HEK293 (cell line): ENCODE results near the gene NEK6.

ENCODE experiments used
- CTCF ChIA-PET: fragments of 350-600 bp; formaldehyde crosslinking; extraction: SDS; loops from one replicate; lab custom pipeline; 2021; ENCODE audit warnings: antibody characterized with exemption; lab: Yijun Ruan, JAX
- POLR2A ChIA-PET: fragments of 300-600 bp; formaldehyde crosslinking; extraction: SDS; loops from one replicate; lab custom pipeline; 2020; ENCODE audit warnings: antibody characterized with exemption, inconsistent platforms; lab: Yijun Ruan, JAX
- H3K27ac ChIP-seq: fragments of 200-500 bp; sonication (Bioruptor generic); 2 replicates; pipeline ENCODE4 v1.5.1; 2014; ENCODE audit warnings: low read depth, low read length, control low read depth, inconsistent platforms; ENCODE audit errors: extremely low read depth
- H3K36me3 ChIP-seq, 2 experiments: fragments of 200-500 bp in 1 of 2; sonication (Bioruptor generic) in 1 of 2; 1 replicate in 1 of 2; 2 replicates in 1 of 2; pipeline ENCODE4 v1.5.1; 2014 to 2017; ENCODE audit warnings: inconsistent platforms in 2 of 2, low read length in 2 of 2; ENCODE audit not compliant: control insufficient read depth in 2 of 2, insufficient read depth in 1 of 2
- H3K4me1 ChIP-seq: fragments of 200-500 bp; sonication (Bioruptor generic); 2 replicates; pipeline ENCODE4 v1.5.1; 2014; ENCODE audit warnings: mild to moderate bottlenecking, low read length, inconsistent platforms; ENCODE audit not compliant: control insufficient read depth, insufficient read depth
- H3K4me3 ChIP-seq: 2 replicates; pipeline ENCODE4 v1.5.1; 2011; ENCODE audit warnings: low read depth, mild to moderate bottlenecking, control low read depth, low read length, moderate library complexity
- H3K9me3 ChIP-seq: fragments of 200-500 bp; sonication (Bioruptor generic); 2 replicates; pipeline ENCODE4 v1.5.1; 2014; ENCODE audit warnings: low read depth, low read length, inconsistent platforms; ENCODE audit not compliant: control insufficient read depth, insufficient read depth
- AEBP2 ChIP-seq: fragments of 450-650 bp; formaldehyde crosslinking; IDR thresholded peaks from 2 replicates; pipeline ENCODE4 v1.5.1; 2016; ENCODE audit warnings: missing biosample characterization, missing genetic modification characterization, borderline replicate concordance
- HOXD13 ChIP-seq: sonication (generic); formaldehyde crosslinking; IDR thresholded peaks from 2 replicates; pipeline ENCODE4 v1.8.0; 2022; ENCODE audit warnings: missing genetic modification reagents, borderline replicate concordance
- INSM2 ChIP-seq: fragments of 450-650 bp; formaldehyde crosslinking; IDR thresholded peaks from 2 replicates; pipeline ENCODE4 v1.5.1; 2016; ENCODE audit warnings: missing biosample characterization, missing genetic modification characterization
- KLF8 ChIP-seq: fragments of 450-650 bp; formaldehyde crosslinking; IDR thresholded peaks from 2 replicates; pipeline ENCODE4 v1.5.1; 2016; ENCODE audit warnings: missing biosample characterization, missing genetic modification characterization
- SETDB1 ChIP-seq: IDR thresholded peaks from one replicate; pipeline ENCODE4 v1.6.1; 2017; ENCODE audit warnings: mild to moderate bottlenecking, low read length, moderate library complexity, mixed read lengths; ENCODE audit not compliant: insufficient read length
- SP2 ChIP-seq: fragments of 450-650 bp; formaldehyde crosslinking; IDR thresholded peaks from 2 replicates; pipeline ENCODE4 v1.5.1; 2016; ENCODE audit warnings: missing biosample characterization, missing genetic modification characterization
- SP3 ChIP-seq: fragments of 450-650 bp; formaldehyde crosslinking; IDR thresholded peaks from 2 replicates; pipeline ENCODE4 v1.5.1; 2016; ENCODE audit warnings: missing biosample characterization, missing genetic modification characterization
- ZBTB8A ChIP-seq: fragments of 450-650 bp; formaldehyde crosslinking; IDR thresholded peaks from 2 replicates; pipeline ENCODE4 v1.5.1; 2016; ENCODE audit warnings: missing biosample characterization, missing genetic modification characterization
- ZFP37 ChIP-seq: fragments of 450-650 bp; formaldehyde crosslinking; IDR thresholded peaks from 2 replicates; pipeline ENCODE4 v1.5.1; 2016; ENCODE audit warnings: missing biosample characterization, missing genetic modification characterization
- ZNF112 ChIP-seq: fragments of 450-650 bp; formaldehyde crosslinking; IDR thresholded peaks from 2 replicates; pipeline ENCODE4 v1.5.0; 2017; ENCODE audit warnings: missing biosample characterization, missing genetic modification characterization
- ZNF169 ChIP-seq: fragments of 450-650 bp; formaldehyde crosslinking; IDR thresholded peaks from 2 replicates; pipeline ENCODE4 v1.5.1; 2016; ENCODE audit warnings: missing biosample characterization, missing genetic modification characterization
- ZNF335 ChIP-seq: fragments of 450-650 bp; formaldehyde crosslinking; conservative IDR thresholded peaks from 2 replicates; pipeline ENCODE4 v1.5.1; 2016; ENCODE audit warnings: missing biosample characterization, missing genetic modification characterization
- ZNF514 ChIP-seq: fragments of 450-650 bp; formaldehyde crosslinking; IDR thresholded peaks from 2 replicates; pipeline ENCODE4 v1.5.1; 2016; ENCODE audit warnings: missing biosample characterization, missing genetic modification characterization
- ZNF560 ChIP-seq: fragments of 450-650 bp; formaldehyde crosslinking; IDR thresholded peaks from 2 replicates; pipeline ENCODE4 v1.5.1; 2017; ENCODE audit warnings: missing biosample characterization, missing genetic modification characterization, borderline replicate concordance
- ZNF571 ChIP-seq: fragments of 450-650 bp; formaldehyde crosslinking; IDR thresholded peaks from 2 replicates; pipeline ENCODE4 v1.5.0; 2017; ENCODE audit warnings: missing biosample characterization, missing genetic modification characterization
- ZNF639 ChIP-seq: fragments of 450-650 bp; formaldehyde crosslinking; IDR thresholded peaks from 2 replicates; pipeline ENCODE4 v1.5.1; 2016; ENCODE audit warnings: missing biosample characterization, missing genetic modification characterization
- ZNF660 ChIP-seq: fragments of 450-650 bp; IDR thresholded peaks from 2 replicates; pipeline ENCODE4 v1.5.1; 2018; ENCODE audit warnings: missing biosample characterization, mild to moderate bottlenecking, missing genetic modification characterization
- ZNF670 ChIP-seq: fragments of 450-650 bp; formaldehyde crosslinking; IDR thresholded peaks from 2 replicates; pipeline ENCODE4 v1.5.1; 2016; ENCODE audit warnings: missing biosample characterization, missing genetic modification characterization, low read depth
- ZNF837 ChIP-seq: fragments of 450-650 bp; formaldehyde crosslinking; IDR thresholded peaks from 2 replicates; pipeline ENCODE4 v1.5.1; 2016; ENCODE audit warnings: missing biosample characterization, missing genetic modification characterization
- TF ChIP-seq, protein P1 (sequence below): IDR thresholded peaks from 2 replicates; pipeline ENCODE4 v1.6.1; 2011; ENCODE audit warnings: mild to moderate bottlenecking, low read depth, low read length, borderline replicate concordance

Gene NEK6

DNA sequence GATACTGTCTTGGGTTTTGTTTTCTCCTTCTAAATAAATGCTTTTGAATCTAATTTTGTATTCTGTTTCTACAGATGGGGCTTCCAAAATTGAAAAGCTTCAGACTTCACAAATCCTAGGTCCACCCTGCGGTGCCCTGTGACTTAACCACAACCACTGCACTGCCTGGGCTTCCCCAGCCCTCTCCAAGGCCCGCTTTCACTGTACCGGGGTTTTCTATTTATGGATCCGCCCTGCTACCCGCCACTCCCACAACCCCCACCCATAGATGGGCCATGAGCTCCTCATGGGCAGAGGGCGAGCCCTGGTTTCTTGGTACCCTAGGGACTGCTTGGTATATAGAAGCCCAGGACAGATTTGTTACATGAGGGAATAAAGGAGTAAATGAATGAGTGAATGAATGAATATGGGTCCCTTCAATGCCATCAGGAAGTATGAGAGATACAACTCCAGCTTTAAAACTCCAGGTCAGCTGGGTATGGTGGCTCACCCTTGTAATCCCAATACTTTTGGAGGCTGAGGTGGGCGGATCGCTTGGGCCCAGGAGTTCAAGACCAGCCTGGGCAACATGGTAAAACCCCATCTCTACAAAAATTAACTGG is 39.8 kb upstream of the NEK6 start (continued):
- no peak for TF ChIP-seq ZNF514 (tag by site-specific recombination)

DNA sequence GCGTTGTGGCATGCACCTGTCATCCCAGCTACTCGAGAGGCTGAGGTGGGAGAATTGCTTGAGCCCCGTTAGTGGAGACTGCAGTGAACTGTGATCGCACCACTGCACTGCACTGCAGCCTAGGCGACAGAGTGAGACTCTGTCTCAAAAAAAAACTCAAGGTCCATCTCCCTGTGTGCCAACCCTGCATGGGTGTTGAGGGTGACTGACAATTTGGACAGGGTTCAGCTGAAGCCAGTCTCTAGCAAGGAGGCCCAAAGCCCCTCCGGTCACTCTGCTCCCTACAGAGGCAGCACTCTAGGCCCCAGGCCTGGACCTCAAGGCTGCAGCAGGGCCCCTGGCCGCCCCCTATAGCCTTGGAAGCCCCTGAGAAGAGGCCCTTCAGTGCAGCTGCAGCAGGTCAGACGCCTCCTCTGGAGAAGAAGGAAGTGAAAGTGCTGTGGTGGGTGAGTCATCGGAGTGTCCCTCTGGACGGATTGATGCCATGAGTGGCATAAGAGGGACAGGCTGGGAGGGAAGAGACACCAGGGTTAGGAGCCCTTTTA is 39.2 kb upstream of the NEK6 start:
- no peaks in the 10 kb centered on the region for H3K4me1 ChIP-seq
- no peak overlapping the region for H3K27ac ChIP-seq
- CTCF ChIA-PET: interaction anchor here (0.7 kb wide), 1 partner anchor 246 kb away, joined by 3 read pairs; no protein-coding TSS in a partner anchor
- H3K9me3 ChIP-seq: no peaks in the 10 kb centered on the region
- no peaks in the 10 kb centered on the region for H3K36me3 ChIP-seq
- TF ChIP-seq ZFP37 (tag by site-specific recombination) (no peak), SP2 (tag by site-specific recombination) (no peak), HOXD13 (CRISPR knock-in tag) (no peak), AEBP2 (no peak), ZNF560 (tag by site-specific recombination) (no peak), ZNF660 (tag by site-specific recombination) (no peak), SP3 (tag by site-specific recombination) (no peak), ZNF639 (tag by site-specific recombination) (no peak), ZNF670 (tag by site-specific recombination) (no peak), SETDB1 (no peak), ZBTB8A (tag by site-specific recombination) (no peak), ZNF571 (tag by site-specific recombination) (no peak), INSM2 (tag by site-specific recombination) (no peak), ZNF169 (tag by site-specific recombination) (no peak)
- TF ChIP-seq, protein P1, sequence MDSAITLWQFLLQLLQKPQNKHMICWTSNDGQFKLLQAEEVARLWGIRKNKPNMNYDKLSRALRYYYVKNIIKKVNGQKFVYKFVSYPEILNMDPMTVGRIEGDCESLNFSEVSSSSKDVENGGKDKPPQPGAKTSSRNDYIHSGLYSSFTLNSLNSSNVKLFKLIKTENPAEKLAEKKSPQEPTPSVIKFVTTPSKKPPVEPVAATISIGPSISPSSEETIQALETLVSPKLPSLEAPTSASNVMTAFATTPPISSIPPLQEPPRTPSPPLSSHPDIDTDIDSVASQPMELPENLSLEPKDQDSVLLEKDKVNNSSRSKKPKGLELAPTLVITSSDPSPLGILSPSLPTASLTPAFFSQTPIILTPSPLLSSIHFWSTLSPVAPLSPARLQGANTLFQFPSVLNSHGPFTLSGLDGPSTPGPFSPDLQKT: no peak
- TF ChIP-seq, all 188 proteins: peak for 0
- POLR2A ChIA-PET: no interaction called here
- no peak overlapping the region for H3K4me3 ChIP-seq

GRCh38 chr9:124218987-124219461 is 38.7 kb upstream of the NEK6 start:
- CTCF ChIA-PET: interaction anchor here (0.7 kb wide), 1 partner anchor 246 kb away, joined by 3 read pairs; no protein-coding TSS in a partner anchor
- H3K36me3 ChIP-seq: no peaks in the 10 kb centered on the region
- H3K4me3 ChIP-seq: no peak overlapping the region
- H3K9me3 ChIP-seq: no peaks in the 10 kb centered on the region
- no peak overlapping the region for H3K27ac ChIP-seq
- no peak for TF ChIP-seq KLF8 (tag by site-specific recombination)
- TF ChIP-seq ZNF112 (tag by site-specific recombination): no peak
- no peak for TF ChIP-seq ZNF837 (tag by site-specific recombination)
- no peak for TF ChIP-seq ZNF335
- TF ChIP-seq, all 188 proteins: peak for 0
- POLR2A ChIA-PET: no interaction called here
- H3K4me1 ChIP-seq: no peaks in the 10 kb centered on the region
